Measurements from ENCODE around the gene CUL4A.

Gene CUL4A

GRCh38 chr13:113208421-113209335, 735 bp upstream of the CUL4A start, which contains the start of gene PCID2:
PCID2 (minus strand) TSS chr13:113208669; CDS start chr13:113208634, 35 bp downstream.
- peak; percentile 82 for DNase-seq (ENCODE audit: low read depth)

GRCh38 chr13:113209759-113210421, 477 bp downstream of the CUL4A start:
- DNase-seq (ENCODE audit: low read depth): no peak

DNA sequence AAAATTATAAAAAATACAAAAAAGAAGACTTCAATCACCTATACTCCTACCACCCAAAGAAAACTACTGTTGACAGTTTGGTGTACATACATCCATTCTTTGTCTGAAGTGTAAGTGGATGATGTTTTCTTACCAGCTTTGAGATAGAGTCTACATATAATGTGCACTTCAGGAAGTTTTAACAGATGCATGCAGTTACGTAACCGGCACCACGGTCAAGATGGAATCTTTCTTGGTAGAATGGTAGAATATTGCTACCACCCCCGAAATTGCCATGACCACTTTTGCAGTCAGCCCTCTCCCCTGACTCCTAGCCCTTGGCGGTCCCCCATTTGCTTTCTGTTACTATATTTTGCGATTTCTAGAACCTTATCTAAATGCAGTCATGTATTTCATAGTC, 1.4 kb downstream of the CUL4A start:
- no peak for DNase-seq (ENCODE audit: low read depth)

- DNase-seq (ENCODE audit: low read depth): no peak
Observed at GRCh38 chr13:113211774-113212173, 2.4 kb downstream of the CUL4A start.

DNA sequence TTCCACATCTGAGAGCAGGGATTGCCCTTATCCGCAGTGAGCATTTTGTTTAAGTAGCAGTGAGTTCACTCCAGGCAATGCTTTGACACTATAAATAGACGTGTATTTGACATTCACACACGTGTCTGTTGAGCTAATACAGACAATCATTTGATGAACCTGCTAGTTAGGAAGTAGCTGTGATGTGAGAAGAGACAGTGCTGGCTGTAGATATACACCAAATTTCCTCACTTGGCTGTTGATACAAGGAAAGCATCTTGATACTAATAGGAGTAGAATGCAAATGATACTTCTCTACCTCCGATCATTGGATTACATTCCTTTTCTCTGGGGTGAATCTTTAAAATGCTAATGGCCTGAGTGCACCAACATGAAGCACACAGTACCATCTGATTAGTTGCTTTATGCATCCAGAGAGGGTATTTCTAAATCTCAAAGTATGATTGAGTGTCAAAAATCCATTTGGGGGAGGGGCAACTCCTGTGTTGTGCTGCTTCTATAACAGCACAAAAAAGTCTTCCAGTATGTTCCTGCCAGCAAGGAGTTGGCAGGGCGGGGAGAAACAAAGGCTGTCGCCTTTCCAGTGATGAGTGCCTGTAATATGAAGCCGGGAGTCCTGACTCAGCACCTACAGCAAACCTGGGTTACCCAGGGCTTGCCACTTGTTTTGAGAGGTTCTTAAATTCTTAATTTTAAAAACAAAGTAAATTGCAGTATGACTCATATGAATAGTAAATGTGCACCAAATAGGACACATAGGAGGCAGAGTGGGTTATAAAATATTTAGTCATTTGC, 7.0 kb downstream of the CUL4A start:
- no peak for DNase-seq (ENCODE audit: low read depth)

GRCh38 chr13:113218586-113218985, 9.2 kb downstream of the CUL4A start:
- DNase-seq (ENCODE audit: low read depth): no peak

- DNase-seq (ENCODE audit: low read depth): no peak
Observed at GRCh38 chr13:113219256-113219940, 10.0 kb downstream of the CUL4A start.

- no peak for DNase-seq (ENCODE audit: low read depth)
Observed at GRCh38 chr13:113220141-113220598, 10.8 kb downstream of the CUL4A start.

DNA sequence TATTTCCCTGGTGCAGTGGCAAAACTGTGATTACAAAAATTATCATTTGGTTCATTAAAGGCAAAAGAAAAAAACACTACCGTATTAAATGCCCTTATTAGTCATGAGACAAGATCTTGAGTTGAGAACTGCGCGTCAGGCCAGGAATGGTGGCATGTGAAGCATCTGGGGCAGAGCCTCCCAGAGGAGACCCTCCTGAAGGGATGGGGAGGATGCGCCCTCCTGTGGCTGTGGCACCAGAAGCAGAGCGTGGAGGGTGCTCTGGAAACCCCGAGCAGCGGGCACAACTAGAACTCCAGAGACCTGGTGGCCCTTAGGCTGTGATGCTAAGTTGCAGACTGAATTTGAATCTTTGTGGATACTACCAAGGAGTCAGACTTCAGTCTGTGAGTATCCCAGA, 11.5 kb downstream of the CUL4A start:
- DNase-seq (ENCODE audit: low read depth): no peak

GRCh38 chr13:113223070-113223469, 13.7 kb downstream of the CUL4A start:
- no peak for DNase-seq (ENCODE audit: low read depth)

GRCh38 chr13:113224486-113224885, 15.1 kb downstream of the CUL4A start:
- DNase-seq (ENCODE audit: low read depth): no peak

DNA sequence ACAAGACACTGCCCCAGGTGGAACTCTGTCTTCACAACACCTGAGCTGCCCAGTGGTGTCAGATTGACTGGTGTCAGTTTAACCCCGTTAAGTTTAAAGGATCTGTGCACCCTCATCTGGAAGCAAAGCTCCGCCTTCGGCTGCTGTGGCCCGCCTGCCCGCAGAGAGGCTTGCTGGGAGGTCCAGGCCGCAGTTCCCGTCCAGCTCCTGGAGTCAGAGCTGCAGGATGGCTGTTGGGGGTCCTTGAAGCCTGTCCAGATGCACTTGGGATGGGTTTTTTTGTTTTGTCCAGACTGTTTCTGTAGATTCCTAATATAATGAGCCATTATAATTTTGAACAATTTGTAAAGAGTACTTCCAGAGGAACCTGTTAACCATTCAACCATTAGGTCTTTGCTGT, 16.1 kb downstream of the CUL4A start:
- DNase-seq (ENCODE audit: low read depth): no peak

- no peak for DNase-seq (ENCODE audit: low read depth)
Observed at GRCh38 chr13:113226873-113227450, 17.5 kb downstream of the CUL4A start.

DNA sequence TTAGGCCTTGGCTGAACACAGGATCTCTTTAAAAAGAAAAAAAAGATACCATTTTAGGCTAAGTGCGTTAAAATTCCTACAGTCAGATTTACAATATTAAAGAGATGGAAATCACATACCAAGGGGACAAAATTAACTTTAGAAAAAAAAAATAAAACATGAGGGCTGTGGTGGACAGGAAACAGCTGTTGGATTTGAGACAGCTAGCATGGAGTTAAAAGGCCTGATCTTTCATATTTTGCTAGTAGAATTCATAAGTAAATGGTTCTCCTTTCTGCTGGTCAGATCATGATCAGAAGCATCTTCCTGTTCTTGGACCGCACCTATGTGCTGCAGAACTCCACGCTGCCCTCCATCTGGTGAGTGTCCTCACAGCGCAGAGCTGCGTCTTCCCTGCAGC, 19.7 kb downstream of the CUL4A start:
- DNase-seq (ENCODE audit: low read depth): no peak

- DNase-seq (ENCODE audit: low read depth): no peak
Observed at GRCh38 chr13:113229791-113230190, 20.4 kb downstream of the CUL4A start.

DNA sequence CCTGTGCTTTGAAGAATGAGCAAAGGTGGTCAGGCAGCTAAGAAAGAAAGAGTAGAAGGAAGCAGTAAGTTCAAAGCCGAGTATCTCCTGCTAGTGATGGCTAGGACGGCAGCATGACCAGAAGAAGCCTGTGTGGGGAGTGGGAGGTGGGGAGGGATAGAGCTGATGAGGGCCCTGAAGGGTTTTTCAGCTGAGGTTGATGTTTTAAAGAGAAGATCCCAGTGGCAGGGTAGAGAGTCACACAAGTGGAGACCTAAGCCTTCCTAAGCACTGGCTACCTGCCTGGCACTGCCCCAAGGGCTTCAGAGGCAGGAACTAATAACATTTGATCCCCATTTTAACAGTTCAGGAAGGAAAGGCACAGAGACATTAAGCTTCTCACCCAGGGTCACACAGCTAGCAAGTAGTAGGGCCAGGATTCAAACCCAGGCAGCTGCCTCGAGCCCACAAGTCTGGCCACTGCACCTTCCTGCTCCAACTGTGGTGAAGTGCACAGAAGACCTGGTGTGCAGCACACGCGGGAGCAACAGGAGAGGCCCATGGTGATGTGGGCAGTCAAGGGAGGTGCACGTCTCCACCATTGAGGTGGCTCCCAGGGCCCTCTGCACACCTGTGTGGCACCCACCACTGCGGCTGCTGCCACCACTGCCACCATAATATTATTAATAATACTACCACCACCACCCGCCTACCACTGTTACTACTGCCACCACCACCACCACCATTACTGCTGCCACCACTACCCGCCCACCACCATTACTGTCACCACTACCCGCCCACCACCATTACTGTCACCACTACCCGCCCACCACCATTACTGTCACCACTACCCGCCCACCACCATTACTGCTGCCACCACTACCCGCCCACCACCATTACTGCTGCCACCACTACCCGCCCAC, 22.1 kb downstream of the CUL4A start:
- DNase-seq (ENCODE audit: low read depth): no peak

DNA sequence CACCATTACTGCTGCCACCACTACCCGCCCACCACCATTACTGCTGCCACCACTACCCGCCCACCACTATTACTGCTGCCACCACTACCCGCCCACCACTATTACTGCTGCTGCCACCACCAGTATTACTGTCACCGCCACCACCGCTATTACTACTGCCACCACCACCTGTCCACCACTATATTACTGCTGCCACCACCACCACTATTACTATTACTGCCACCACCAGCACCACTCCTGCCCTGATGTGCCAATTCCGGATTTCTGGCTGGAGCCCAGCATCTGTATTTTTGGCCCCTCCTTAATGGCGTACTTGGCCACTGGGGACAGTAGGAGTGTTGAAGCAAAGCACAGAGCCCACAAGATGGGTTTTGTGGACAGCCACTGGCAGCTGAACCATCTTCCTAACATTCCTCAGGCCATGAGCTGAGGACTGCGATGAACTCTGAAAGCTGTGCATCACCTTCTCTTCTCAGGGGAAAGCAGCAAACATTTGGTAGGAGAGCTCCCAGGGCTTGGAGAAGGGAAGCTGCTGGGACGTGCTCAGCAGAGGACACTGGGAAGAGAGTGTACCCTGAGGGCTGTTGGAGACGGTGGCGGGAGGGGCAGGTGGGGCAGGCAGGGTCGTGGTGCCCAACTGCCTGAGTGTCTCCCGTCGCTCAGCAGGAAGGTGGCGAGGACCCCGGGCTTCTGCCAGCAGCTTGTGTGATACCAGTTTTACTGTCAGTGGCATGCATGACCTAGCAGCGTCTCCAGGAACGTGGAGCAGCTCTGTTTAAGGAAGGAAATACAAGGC, 23.0 kb downstream of the CUL4A start:
- DNase-seq (ENCODE audit: low read depth): no peak

- DNase-seq (ENCODE audit: low read depth): no peak
Observed at GRCh38 chr13:113233101-113233500, 23.7 kb downstream of the CUL4A start.

DNA sequence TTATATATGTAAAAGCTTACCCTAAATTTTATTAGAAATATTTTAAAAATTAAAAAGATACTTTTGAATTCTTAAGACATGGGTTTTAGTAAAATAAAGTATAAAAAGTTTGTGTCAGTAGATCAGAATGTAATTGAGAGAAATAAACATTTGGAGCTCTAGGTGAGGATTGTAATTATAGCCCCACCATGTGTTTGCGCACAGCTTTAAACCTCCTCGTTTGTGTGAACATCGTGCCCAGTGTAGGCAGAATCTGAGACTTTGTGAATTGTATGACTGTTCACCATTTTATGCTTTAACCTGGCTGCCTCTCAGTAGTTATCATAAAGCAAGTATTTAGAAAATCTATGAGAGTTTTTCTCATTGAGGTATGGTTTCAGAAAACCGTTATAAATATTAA, 29.1 kb downstream of the CUL4A start:
- DNase-seq (ENCODE audit: low read depth): no peak

GRCh38 chr13:113239357-113239756, 29.9 kb downstream of the CUL4A start:
- no peak for DNase-seq (ENCODE audit: low read depth)
